GM12878 (cell line): Measurements from ENCODE around the gene NR1I3. TPM values are rescaled to one million over a fixed set of nuclear protein-coding genes. Genes with fewer than 3 reads are reported as not detected.

Source experiments
- ATAC-seq: fragments of 200-7000 bp; cut with Tn5 transposase; 3 replicates; pipeline ENCODE4 v1.9.1; 2020; ENCODE audit warnings: mild to moderate bottlenecking, moderate library complexity
- BruUV-seq: library from RNA; stranded (reverse); fragments of 400-500 nt; replicated peaks from 2 replicates; lab custom pipeline; 2021; lab: Mats Ljungman, UMichigan
- CTCF ChIA-PET: fragments of 300-600 bp; sonication (Branson Sonifier 250); formaldehyde crosslinking; extraction: SDS; loops from one replicate; lab custom pipeline; 2021; ENCODE audit warnings: inconsistent platforms; lab: Yijun Ruan, JAX
- POLR2A ChIA-PET: fragments of 350-600 bp; formaldehyde crosslinking; extraction: SDS; loops from one replicate; lab custom pipeline; 2021; ENCODE audit warnings: inconsistent platforms; lab: Charles Lee
- RAD21 ChIA-PET: fragments of 300-600 bp; sonication (Branson Sonifier 250); formaldehyde crosslinking; loops from one replicate; lab custom pipeline; 2023; ENCODE audit warnings: antibody characterized with exemption; ENCODE audit not compliant: unreplicated experiment; lab: Charles Lee
- SMC1A ChIA-PET: fragments of 300-600 bp; sonication (Branson Sonifier 250); formaldehyde crosslinking; loops from one replicate; lab custom pipeline; 2023; ENCODE audit not compliant: unreplicated experiment, uncharacterized antibody; lab: Charles Lee
- DNase-seq: peaks from one replicate; pipeline ENCODE4 v3.0.0-alpha.2; 2011; ENCODE audit warnings: low read depth, low spot score
- FAIRE-seq: peaks from 3 replicates; lab custom pipeline; 2011; peaks lifted over from hg19 to GRCh38; lab: Jason Lieb, UNC
- H2AFZ ChIP-seq: 2 replicates; pipeline ENCODE4 v1.6.0; 2011; ENCODE audit warnings: low read depth, low read length, control low read depth; ENCODE audit not compliant: control insufficient read depth
- H3K27ac ChIP-seq: 2 replicates; pipeline ENCODE4 v1.5.1; 2011; ENCODE audit warnings: control low read depth; ENCODE audit not compliant: control insufficient read depth, insufficient read depth
- H3K27me3 ChIP-seq, 2 experiments: replicated peaks in 1 of 2; 2 replicates each; pipeline versions ENCODE4 v1.6.0 to v1.6.1; 2011; ENCODE audit warnings: low read length in 1 of 2; ENCODE audit not compliant: control insufficient read depth in 2 of 2, insufficient read depth in 2 of 2
- H3K36me3 ChIP-seq, 2 experiments: 2 replicates each; pipeline ENCODE4 v1.5.1; 2011; ENCODE audit warnings: low read length in 1 of 2; ENCODE audit not compliant: control insufficient read depth in 2 of 2, insufficient read depth in 2 of 2
- H3K4me1 ChIP-seq: 2 replicates; pipeline ENCODE4 v1.6.1; 2011; ENCODE audit warnings: mild to moderate bottlenecking, low read length, moderate library complexity, mixed read lengths; ENCODE audit not compliant: control insufficient read depth, insufficient read depth
- H3K4me2 ChIP-seq: 2 replicates; pipeline ENCODE4 v1.6.0; 2011; ENCODE audit warnings: control low read depth; ENCODE audit not compliant: control insufficient read depth, insufficient read depth
- H3K4me3 ChIP-seq: fragments of 200-600 bp; sonication (generic); 2 replicates; pipeline ENCODE4 v1.5.1; 2016
- H3K79me2 ChIP-seq: 2 replicates; pipeline ENCODE4 v1.6.0; 2011; ENCODE audit warnings: low read length; ENCODE audit not compliant: control insufficient read depth, insufficient read depth
- H3K9ac ChIP-seq: 2 replicates; pipeline ENCODE4 v1.8.0; 2011; ENCODE audit warnings: low read length, control low read depth, mixed read lengths; ENCODE audit not compliant: control insufficient read depth, insufficient read depth
- H3K9me3 ChIP-seq: replicated peaks from 3 replicates; pipeline ENCODE4 v1.5.1; 2011; ENCODE audit warnings: mild to moderate bottlenecking, low read length; ENCODE audit not compliant: control insufficient read depth, insufficient read depth
- H4K20me1 ChIP-seq: 2 replicates; pipeline ENCODE4 v1.6.0; 2011; ENCODE audit not compliant: control insufficient read depth, insufficient read depth
- EED ChIP-seq: sonication (generic); IDR thresholded peaks from 2 replicates; pipeline ENCODE4 v1.6.1; 2016; ENCODE audit warnings: antibody characterized with exemption, low read depth
- GABPA ChIP-seq: IDR thresholded peaks from 2 replicates; pipeline ENCODE4 v1.6.1; 2014; ENCODE audit warnings: antibody characterized with exemption, low read depth, mild to moderate bottlenecking, inconsistent platforms
- IRF4 ChIP-seq: IDR thresholded peaks from 2 replicates; pipeline ENCODE4 v1.6.1; 2011; ENCODE audit warnings: low read depth, low read length
- JUNB ChIP-seq: IDR thresholded peaks from 2 replicates; pipeline ENCODE4 v1.6.1; 2016; ENCODE audit warnings: antibody characterized with exemption, mild to moderate bottlenecking
- JUND ChIP-seq: IDR thresholded peaks from 2 replicates; pipeline ENCODE4 v1.6.1; 2012; ENCODE audit warnings: low read depth, mild to moderate bottlenecking, low read length, improper control_type of control experiment, moderate library complexity
- ZNF687 ChIP-seq: fragments of 450-650 bp; IDR thresholded peaks from 2 replicates; pipeline ENCODE4 v1.6.1; 2017; ENCODE audit warnings: mild to moderate bottlenecking, moderate library complexity
- WGBS: methylation state at CpG from one replicate; pipeline ENCODE4 v1.1.6; 2016; ENCODE audit warnings: low lambda C conversion rate; ENCODE audit not compliant: insufficient replicate concordance, insufficient coverage; ENCODE audit errors: missing lambda C conversion rate; 5-methylcytosine and 5-hydroxymethylcytosine counted together
- in situ Hi-C: fragments of 300-500 bp; cut with MboI; formaldehyde crosslinking; loops from 9 replicates; pipeline ENCODE4 v1.14.3; 2018; ENCODE audit warnings: mixed read lengths
- intact Hi-C: fragments of 100-400 bp; cut with micrococcal nuclease; formaldehyde crosslinking; loops from one replicate; pipeline ENCODE4 v1.14.2; 2022; ENCODE audit not compliant: unreplicated experiment
- polyA plus RNA-seq, 11 experiments: library from polyadenylated mRNA; depleted of rRNA in 4 of 11; unstranded in 6 of 11; stranded (reverse) in 5 of 11; fragments of >200 nt; fragmentation: Nextera tagmentation in 4 of 11; fragmentation: Illumina TruSeq in 1 of 11; extraction: Ambion mirVana in 4 of 11; extraction: Trizol in 1 of 11; gene quantifications; 1 replicate in 1 of 11; 2 replicates in 10 of 11; pipeline versions ENCODE4 v1.2.1 to v1.2.3, GENCODE V29; 2011 to 2016; ENCODE audit warnings: inconsistent platforms in 2 of 11, missing spikeins in 2 of 11, low read depth in 1 of 11
- total RNA-seq, 4 experiments: library from RNA; depleted of rRNA in 3 of 4; stranded (reverse); fragments of >200 nt in 3 of 4; fragmentation: Illumina TruSeq in 1 of 4; extraction: Trizol in 1 of 4; gene quantifications; 2 replicates each; pipeline versions ENCODE4 v1.2.1 to v1.2.3, GENCODE V29; 2013 to 2021

The NR1I3 gene
- total and polyA plus RNA-seq, 10 of the 15 experiments (the other 5 are each of a cell fraction or from before 2014, with no cell fraction given): 0.13 to 0.52 (median 0.24) TPM; not detected in 7

- intact Hi-C loops: loop anchor here (2.0 kb wide), 1 partner anchor 21 kb away; the partner anchor contains the start of gene NDUFS2
- no peak overlapping the region for H3K27ac ChIP-seq
- no TSS peak for BruUV-seq
- no peaks in the 10 kb centered on the region for H3K27me3 ChIP-seq
- DNase-seq: no peak
- no peaks in the 10 kb centered on the region for H3K9me3 ChIP-seq
- SMC1A ChIA-PET: interaction anchor here (0.9 to 5.5 kb wide), 10 partner anchors 9 to 158 kb away, joined by 3 to 72 read pairs (median 13); partner anchors contain the start of genes FCER1G and NDUFS2
- POLR2A ChIA-PET: interaction anchor here (0.9 to 1.0 kb wide), 2 partner anchors 19 to 90 kb away, joined by 3 to 4 read pairs; no protein-coding TSS in a partner anchor
- CTCF ChIA-PET: interaction anchor here (0.9 to 17.1 kb wide), 9 partner anchors 17 to 158 kb away, joined by 3 to 385 read pairs (median 59); partner anchors contain the start of genes CFAP126, NDUFS2 and PPOX
- H3K9ac ChIP-seq: no peak overlapping the region
- in situ Hi-C loops: no loop called here
- H3K4me1 ChIP-seq: peaks cover 19% of the 10 kb centered on the region
- H3K4me2 ChIP-seq: no peak overlapping the region
- H3K36me3 ChIP-seq: peaks cover 0 to 1% of the 10 kb centered on the region in 2 experiments; a peak in 2 of 4 replicates
- no peak for FAIRE-seq
- WGBS: 85% methylated on average over 7 of the region's 7 CpGs
- peaks cover 10% of the 10 kb centered on the region for H3K79me2 ChIP-seq
- no peak for ATAC-seq
- TF ChIP-seq JUNB: no peak
- TF ChIP-seq GABPA: no peak
- TF ChIP-seq IRF4: no peak
- no peak for TF ChIP-seq ZNF687
- TF ChIP-seq EED: no peak
- TF ChIP-seq JUND: no peak
- no peaks in the 10 kb centered on the region for H4K20me1 ChIP-seq
- RAD21 ChIA-PET: interaction anchor here (0.5 to 5.0 kb wide), 6 partner anchors 14 to 155 kb away, joined by 3 to 72 read pairs (median 19); partner anchors contain the start of genes ADAMTS4, ARHGAP30 and NDUFS2
- no peak overlapping the region for H3K4me3 ChIP-seq
- no peak overlapping the region for H2AFZ ChIP-seq
Observed at GRCh38 chr1:161223805-161224694, 14.0 kb downstream of the NR1I3 start.
